Skeletal muscle tissue (tissue), 4 donors: Measurements from ENCODE around the gene VASH2. TPM values are rescaled to one million over a fixed set of nuclear protein-coding genes. Genes with fewer than 3 reads are reported as not detected.

ENCODE experiments used
- H3K27ac ChIP-seq: one replicate; pipeline ENCODE4 v1.7.0; 2013; ENCODE audit warnings: mild to moderate bottlenecking, low read depth, low read length, inconsistent platforms
- H3K27me3 ChIP-seq, 3 donors: one replicate each; pipeline ENCODE4 v1.7.0; 2013; ENCODE audit warnings: low read length in 3 of 3; ENCODE audit not compliant: control insufficient read depth in 3 of 3, insufficient read depth in 3 of 3
- H3K36me3 ChIP-seq, 3 donors: one replicate each; pipeline ENCODE4 v1.7.0; 2013; ENCODE audit warnings: low read length in 3 of 3; ENCODE audit not compliant: control insufficient read depth in 3 of 3, insufficient read depth in 3 of 3
- H3K4me1 ChIP-seq, 3 donors: one replicate each; pipeline ENCODE4 v1.7.0; 2013; ENCODE audit warnings: low read length in 3 of 3, mild to moderate bottlenecking in 3 of 3; ENCODE audit not compliant: control insufficient read depth in 3 of 3, insufficient read depth in 3 of 3
- H3K4me3 ChIP-seq, 3 donors: one replicate each; pipeline ENCODE4 v1.7.0; 2013; ENCODE audit warnings: low read length in 3 of 3
- H3K9ac ChIP-seq, 3 donors: one replicate each; pipeline ENCODE4 v1.7.0; 2013; ENCODE audit warnings: low read length in 3 of 3, mild to moderate bottlenecking in 3 of 3, moderate library complexity in 2 of 3, low read depth in 1 of 3
- H3K9me3 ChIP-seq, 3 donors: one replicate each; pipeline ENCODE4 v1.7.0; 2013; ENCODE audit warnings: low read length in 3 of 3; ENCODE audit not compliant: control insufficient read depth in 3 of 3
- total RNA-seq: library from RNA; depleted of rRNA; stranded (reverse); fragments of >200 nt; gene quantifications from one replicate; pipeline ENCODE4 v1.2.3, GENCODE V29; 2014
- donor health status: Osteomylitis.

The VASH2 gene
- total RNA-seq, 1 donor from 2014 or later, result 11.5 TPM

DNA sequence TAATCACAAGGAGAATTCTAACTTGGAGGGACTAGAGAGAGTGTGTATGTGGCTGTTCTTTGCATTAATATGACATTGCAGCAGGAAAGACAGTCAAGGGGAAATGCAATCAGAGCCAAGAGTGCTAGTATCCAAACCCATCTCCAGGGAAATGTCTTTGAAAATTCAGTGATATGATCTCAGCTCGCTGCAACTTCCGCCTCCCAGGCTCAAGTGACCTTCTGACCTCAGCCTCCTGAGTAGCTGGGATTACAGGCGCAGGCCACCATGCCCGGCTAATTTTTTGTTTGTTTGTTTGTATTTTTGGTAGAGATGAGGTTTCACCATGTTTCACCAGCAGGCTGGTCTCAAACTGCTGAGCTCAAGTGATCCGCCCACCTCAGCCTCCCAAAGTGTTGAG, 16.3 kb downstream of the VASH2 start:
- Histone ChIP-seq H3K27ac (no peak overlapping the region), H3K4me1 (peaks cover 13 to 20% (median 17%) of the 10 kb centered on the region in 3 donors), H3K9ac (no peak overlapping the region), H3K4me3 (no peak overlapping the region), H3K9me3 (no peaks in the 10 kb centered on the region), H3K27me3 (no peaks in the 10 kb centered on the region), H3K36me3 (no peaks in the 10 kb centered on the region)

DNA sequence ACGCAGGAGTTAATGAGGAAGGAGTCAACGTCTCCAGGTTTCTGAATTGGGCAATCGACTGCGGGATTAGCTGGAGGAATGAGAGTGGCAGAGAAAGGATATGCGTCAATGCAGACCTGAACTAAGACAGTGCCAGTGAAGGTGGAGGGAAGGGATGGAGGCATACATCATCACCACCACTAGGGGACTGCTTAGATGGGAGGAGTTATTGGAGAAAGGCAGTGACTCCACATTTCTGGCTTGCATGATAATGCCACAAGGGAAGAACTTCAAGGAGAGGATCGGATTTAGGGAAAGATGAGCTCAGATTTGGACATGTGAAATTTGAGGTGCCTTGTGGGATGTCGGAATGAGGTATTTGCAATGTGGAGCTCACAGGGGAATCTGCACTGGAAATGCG, 17.5 kb downstream of the VASH2 start:
- no peak overlapping the region for H3K27ac ChIP-seq
- no peaks in the 10 kb centered on the region for H3K27me3 ChIP-seq
- no peaks in the 10 kb centered on the region for H3K9me3 ChIP-seq
- no peak overlapping the region for H3K9ac ChIP-seq
- no peaks in the 10 kb centered on the region for H3K36me3 ChIP-seq
- H3K4me1 ChIP-seq, result peaks cover 13 to 20% (median 17%) of the 10 kb centered on the region in 3 donors
- H3K4me3 ChIP-seq, result no peak overlapping the region

DNA sequence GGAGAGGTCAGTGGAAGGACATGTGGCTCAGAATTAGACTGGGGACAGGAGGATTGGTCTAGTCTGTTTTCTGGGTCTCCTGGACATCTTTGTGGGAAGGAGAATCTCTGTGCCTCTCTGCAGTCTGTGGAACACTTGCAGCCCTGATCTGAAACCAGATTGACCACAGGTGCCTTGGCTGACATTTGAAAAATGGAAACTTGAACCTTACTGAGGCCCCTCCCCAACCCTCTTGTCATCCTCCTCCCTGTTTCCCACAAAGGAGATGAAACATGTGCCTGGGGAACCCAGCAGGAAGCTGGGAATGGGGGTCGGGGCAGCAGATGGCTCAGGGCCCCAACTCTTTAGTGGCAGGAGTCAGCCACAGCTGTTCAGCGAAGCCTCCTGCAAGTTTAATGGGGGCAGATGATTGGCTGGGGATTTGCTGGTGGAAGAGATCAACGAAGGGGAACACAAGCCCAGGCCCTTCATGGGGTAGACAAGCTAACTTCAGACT, 18.1 kb downstream of the VASH2 start:
- Histone ChIP-seq H3K4me1 (peaks cover 13 to 20% (median 17%) of the 10 kb centered on the region in 3 donors), H3K9me3 (no peaks in the 10 kb centered on the region), H3K36me3 (no peaks in the 10 kb centered on the region)

DNA sequence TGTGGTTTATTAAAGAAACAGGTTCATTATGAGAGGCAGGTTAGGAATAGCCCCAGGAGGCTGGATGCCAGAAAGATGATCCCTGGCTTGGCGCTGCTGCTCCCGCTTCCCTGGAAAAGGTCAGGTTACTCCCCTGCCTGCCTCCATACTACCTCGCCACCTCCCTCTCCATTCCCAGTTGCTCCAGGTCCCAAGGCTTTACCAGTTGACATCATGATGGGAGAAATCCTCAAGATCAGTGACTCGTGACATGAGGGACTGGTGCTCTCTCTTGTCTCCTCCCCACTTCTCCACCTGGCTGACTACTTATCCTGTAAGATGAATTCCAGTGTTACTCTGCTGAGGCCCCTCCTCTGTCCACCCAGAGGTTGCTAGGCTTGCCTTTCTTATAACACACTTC, 19.7 kb downstream of the VASH2 start:
- Histone ChIP-seq H3K9me3 (no peaks in the 10 kb centered on the region), H3K4me1 (peaks cover 13 to 20% (median 17%) of the 10 kb centered on the region in 3 donors), H3K4me3 (no peak overlapping the region), H3K36me3 (no peaks in the 10 kb centered on the region), H3K27me3 (no peaks in the 10 kb centered on the region), H3K27ac (no peak overlapping the region), H3K9ac (peak overlapping the region in 1 of 3 donors; percentile 16)

More for the DNA sequence above, 18.1 kb downstream of the VASH2 start:
- Histone ChIP-seq H3K9ac (no peak overlapping the region), H3K27me3 (no peaks in the 10 kb centered on the region), H3K4me3 (no peak overlapping the region), H3K27ac (no peak overlapping the region)

- Histone ChIP-seq H3K27ac (no peak overlapping the region), H3K4me3 (no peak overlapping the region), H3K9me3 (no peaks in the 10 kb centered on the region), H3K9ac (no peak overlapping the region), H3K27me3 (no peaks in the 10 kb centered on the region), H3K4me1 (peaks cover 13 to 20% (median 17%) of the 10 kb centered on the region in 3 donors), H3K36me3 (no peaks in the 10 kb centered on the region)
These were observed 21.0 kb downstream of the VASH2 start for GRCh38 chr1:212971312-212971711.

DNA sequence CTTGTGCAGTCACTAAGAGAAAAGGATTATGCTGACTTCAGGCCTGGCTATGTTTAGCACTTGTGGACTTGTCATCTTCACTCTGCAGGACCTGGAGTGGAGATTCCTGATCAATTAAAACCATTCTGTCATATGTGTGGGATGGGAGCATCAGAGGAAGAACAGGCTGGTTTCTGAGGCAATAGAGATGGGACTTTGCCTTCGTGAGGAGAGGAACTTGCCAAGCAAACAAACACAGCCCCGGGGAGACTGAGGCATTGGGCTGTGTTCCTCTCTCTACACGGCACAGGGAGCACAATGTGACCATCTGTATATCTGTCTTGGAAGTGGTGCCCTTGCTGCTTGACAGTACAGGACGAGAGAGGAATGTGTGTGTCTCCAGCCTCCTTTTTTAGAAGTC, 23.1 kb downstream of the VASH2 start:
- peaks cover 0 to 3% (median 0%) of the 10 kb centered on the region in 3 donors for H3K36me3 ChIP-seq
- H3K4me3 ChIP-seq, result no peak overlapping the region
- H3K27me3 ChIP-seq, result no peaks in the 10 kb centered on the region
- no peak overlapping the region for H3K9ac ChIP-seq
- peaks cover 13 to 17% (median 15%) of the 10 kb centered on the region in 3 donors for H3K4me1 ChIP-seq
- no peak overlapping the region for H3K27ac ChIP-seq
- no peaks in the 10 kb centered on the region for H3K9me3 ChIP-seq

- Histone ChIP-seq H3K27ac (no peak overlapping the region), H3K9ac (no peak overlapping the region), H3K36me3 (peaks cover 0 to 3% (median 0%) of the 10 kb centered on the region in 3 donors), H3K4me1 (peaks cover 13 to 17% (median 16%) of the 10 kb centered on the region in 3 donors), H3K4me3 (no peak overlapping the region), H3K27me3 (no peaks in the 10 kb centered on the region), H3K9me3 (no peaks in the 10 kb centered on the region)
These were observed 23.6 kb downstream of the VASH2 start for GRCh38 chr1:212973899-212974298.

- peaks cover 17 to 23% (median 22%) of the 10 kb centered on the region in 3 donors for H3K4me1 ChIP-seq
- no peak overlapping the region for H3K9ac ChIP-seq
- no peak overlapping the region for H3K4me3 ChIP-seq
- no peaks in the 10 kb centered on the region for H3K9me3 ChIP-seq
- H3K27ac ChIP-seq, result no peak overlapping the region
- H3K27me3 ChIP-seq, result no peaks in the 10 kb centered on the region
- peaks cover 0 to 3% (median 0%) of the 10 kb centered on the region in 3 donors for H3K36me3 ChIP-seq
These were observed 24.4 kb downstream of the VASH2 start for GRCh38 chr1:212974711-212975110.

DNA sequence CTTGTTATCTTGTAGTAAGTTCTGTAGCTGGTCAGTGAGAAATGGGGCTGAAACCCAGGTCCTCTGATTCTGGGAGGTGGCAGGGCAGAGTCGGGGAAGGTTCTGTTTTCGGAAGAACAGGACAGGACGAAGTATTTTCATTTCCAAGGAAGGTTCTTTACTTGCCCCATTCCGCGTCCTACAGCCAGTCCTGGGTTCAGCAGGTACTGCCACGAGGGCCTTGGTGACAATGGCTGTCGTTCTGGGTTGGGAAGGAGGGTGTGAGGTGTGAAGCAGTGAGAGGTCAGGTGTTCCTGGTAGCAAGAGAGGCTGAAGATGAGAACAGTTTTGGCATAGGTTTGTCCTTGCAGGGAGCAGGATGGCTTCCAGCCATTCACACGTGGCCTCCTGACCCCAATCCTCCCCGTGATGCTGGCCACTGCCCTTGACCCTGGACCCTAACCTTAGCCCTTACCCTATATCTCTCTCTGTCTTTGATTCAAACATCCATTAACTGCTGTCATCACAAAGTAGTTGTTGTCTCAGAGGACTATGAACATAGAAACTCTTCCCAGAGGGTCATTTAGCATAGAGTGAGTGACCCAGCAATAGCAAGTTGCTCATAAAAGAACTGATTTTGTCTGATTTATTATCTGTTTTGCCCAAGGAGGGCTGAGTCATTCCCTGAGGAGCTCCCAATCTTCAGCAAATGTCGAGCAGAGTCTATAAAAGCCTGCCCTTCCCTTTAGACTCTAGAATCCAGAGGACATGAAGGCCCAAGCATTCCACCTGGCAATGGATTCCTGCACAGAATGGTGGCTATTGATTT, 25.0 kb downstream of the VASH2 start:
- Histone ChIP-seq H3K27me3 (no peaks in the 10 kb centered on the region), H3K9ac (no peak overlapping the region), H3K36me3 (peaks cover 0 to 3% (median 0%) of the 10 kb centered on the region in 3 donors), H3K9me3 (no peaks in the 10 kb centered on the region), H3K4me3 (no peak overlapping the region), H3K4me1 (peaks cover 18 to 23% (median 22%) of the 10 kb centered on the region in 3 donors), H3K27ac (no peak overlapping the region)

GRCh38 chr1:212976586-212976985, 26.2 kb downstream of the VASH2 start:
- Histone ChIP-seq H3K4me3 (no peak overlapping the region), H3K27ac (no peak overlapping the region), H3K27me3 (no peaks in the 10 kb centered on the region), H3K4me1 (peaks cover 30 to 34% (median 34%) of the 10 kb centered on the region in 3 donors), H3K9ac (no peak overlapping the region), H3K9me3 (no peaks in the 10 kb centered on the region), H3K36me3 (peaks cover 0 to 3% (median 0%) of the 10 kb centered on the region in 3 donors)
